Peyer's patch (tissue), 4 donors: ENCODE data around the gene SLC5A11. TPM values are rescaled to one million over a fixed set of nuclear protein-coding genes. Genes with fewer than 3 reads are reported as not detected.

ENCODE experiments used
- DNase-seq, 3 donors: peaks; one replicate each; pipeline ENCODE4 v3.0.0-alpha.2; 2017 to 2019
- H3K27ac ChIP-seq, 4 donors: fragments of 200-600 bp; sonication (generic); one replicate each; pipeline ENCODE4 v1.5.1; 2016 to 2019
- H3K27me3 ChIP-seq, 2 donors: fragments of 200-600 bp; sonication (generic); one replicate each; pipeline ENCODE4 v1.5.1; 2019
- H3K36me3 ChIP-seq, 3 donors: fragments of 200-600 bp; sonication (generic); one replicate each; pipeline ENCODE4 v1.5.1; 2016 to 2019
- H3K4me1 ChIP-seq, 4 donors: fragments of 200-600 bp; sonication (generic); one replicate each; pipeline ENCODE4 v1.5.1; 2016 to 2019
- H3K4me3 ChIP-seq, 4 donors: fragments of 200-600 bp; sonication (generic); 1 replicate in 3 of 4; 2 replicates in 1 of 4; pipeline ENCODE4 v1.5.1; 2016 to 2019; ENCODE audit warnings: mild to moderate bottlenecking in 1 of 4
- H3K9me3 ChIP-seq, 4 donors: fragments of 200-600 bp; sonication (generic); one replicate each; pipeline ENCODE4 v1.5.1; 2016 to 2019; ENCODE audit warnings: mild to moderate bottlenecking in 1 of 4
- CTCF ChIP-seq, 6 experiments: fragments of 450-650 bp in 4 of 6; fragments of 200-600 bp in 2 of 6; sonication (generic) in 1 of 6; IDR thresholded peaks; one replicate each; pipeline ENCODE4 v1.5.1; 2017 to 2019; ENCODE audit warnings: antibody characterized with exemption in 6 of 6, mild to moderate bottlenecking in 3 of 6, moderate library complexity in 1 of 6
- POLR2A ChIP-seq, 2 donors: fragments of 450-650 bp; IDR thresholded peaks; one replicate each; pipeline ENCODE4 v1.5.1; 2017; ENCODE audit warnings: antibody characterized with exemption in 2 of 2, mild to moderate bottlenecking in 2 of 2, moderate library complexity in 2 of 2
- total RNA-seq, 4 donors: library from RNA; depleted of rRNA; stranded (reverse); fragments of >200 nt; gene quantifications; one replicate each; pipeline ENCODE4 v1.1.0, GENCODE V29; 2016

The SLC5A11 gene
- total RNA-seq, 4 donors from 2014 or later: 1.7 to 138 (median 88.6) TPM

DNA sequence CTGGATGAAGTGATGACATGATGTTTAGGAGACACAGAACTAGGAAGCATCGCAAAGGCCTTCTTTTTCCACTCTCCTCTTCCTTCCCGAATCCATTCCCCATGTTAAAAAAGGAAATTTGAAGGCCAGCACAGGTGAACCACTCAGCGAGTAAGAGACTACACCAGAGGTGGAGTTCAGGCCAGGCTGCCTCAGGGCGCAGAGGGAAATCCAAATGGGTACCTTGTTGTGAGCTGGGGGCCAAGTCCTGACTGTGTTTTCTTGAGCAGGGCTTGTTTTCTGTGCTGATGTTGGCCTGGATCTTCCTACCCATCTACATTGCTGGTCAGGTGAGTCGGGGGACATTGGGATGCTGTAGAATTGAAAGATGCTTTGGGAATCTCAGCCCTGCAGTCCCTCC is 26.1 kb downstream of the SLC5A11 start:
- no peak for DNase-seq
- H3K27ac ChIP-seq: no peak overlapping the region
- no peaks in the 10 kb centered on the region for H3K27me3 ChIP-seq
- H3K36me3 ChIP-seq: peaks cover 0 to 9% (median 0%) of the 10 kb centered on the region in 3 donors
- no peaks in the 10 kb centered on the region for H3K9me3 ChIP-seq
- TF ChIP-seq POLR2A (IDR thresholded peaks at IDR 0.05): no peak
- no peak for TF ChIP-seq CTCF (IDR thresholded peaks at IDR 0.05)
- H3K4me1 ChIP-seq: peaks cover 0 to 13% (median 0%) of the 10 kb centered on the region in 4 donors
- no peak overlapping the region for H3K4me3 ChIP-seq

DNA sequence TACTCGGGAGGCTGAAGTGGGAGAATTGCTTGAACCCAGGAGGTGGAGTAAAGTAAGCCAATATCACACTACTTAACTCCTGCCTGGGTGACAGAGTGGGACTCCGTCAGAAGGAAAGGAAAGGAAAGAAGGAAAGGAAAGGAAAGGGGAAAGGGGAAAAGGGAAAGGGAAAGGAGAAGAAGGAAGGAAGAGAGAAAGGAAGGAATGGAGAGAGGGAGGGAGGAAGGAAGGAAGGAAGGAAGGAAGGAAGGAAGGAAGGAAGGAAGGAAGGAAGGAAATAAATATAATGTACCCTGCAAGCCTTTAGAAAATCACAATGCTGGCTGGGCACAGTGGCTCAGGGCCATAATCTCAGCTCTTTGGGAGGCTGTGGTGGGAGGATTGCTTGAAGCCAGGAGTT is 27.3 kb downstream of the SLC5A11 start:
- H3K4me3 ChIP-seq: no peak overlapping the region
- no peaks in the 10 kb centered on the region for H3K9me3 ChIP-seq
- peaks cover 0 to 13% (median 0%) of the 10 kb centered on the region in 4 donors for H3K4me1 ChIP-seq
- no peaks in the 10 kb centered on the region for H3K27me3 ChIP-seq
- peaks cover 0 to 12% (median 0%) of the 10 kb centered on the region in 3 donors for H3K36me3 ChIP-seq
- no peak for DNase-seq
- H3K27ac ChIP-seq: no peak overlapping the region
- TF ChIP-seq CTCF (IDR thresholded peaks at IDR 0.05): no peak
- TF ChIP-seq POLR2A (IDR thresholded peaks at IDR 0.05): no peak

GRCh38 chr16:24875466-24875865 is 29.7 kb downstream of the SLC5A11 start:
- Histone ChIP-seq H3K4me3 (no peak overlapping the region), H3K9me3 (no peaks in the 10 kb centered on the region), H3K27ac (peak overlapping the region in 2 of 4 donors; percentile 45 to 59), H3K36me3 (peaks cover 0 to 17% (median 0%) of the 10 kb centered on the region in 3 donors), H3K27me3 (no peaks in the 10 kb centered on the region), H3K4me1 (peaks cover 0 to 13% (median 0%) of the 10 kb centered on the region in 4 donors)
- TF ChIP-seq POLR2A (IDR thresholded peaks at IDR 0.05): no peak
- no peak for TF ChIP-seq CTCF (IDR thresholded peaks at IDR 0.05)
- no peak for DNase-seq

- DNase-seq: peak in 2 of 3 donors; percentile 77 to 81
- H3K36me3 ChIP-seq: peaks cover 0 to 17% (median 0%) of the 10 kb centered on the region in 3 donors
Observed at GRCh38 chr16:24876231-24876630, 30.5 kb downstream of the SLC5A11 start.

GRCh38 chr16:24879684-24880083 is 33.9 kb downstream of the SLC5A11 start:
- H3K4me3 ChIP-seq: no peak overlapping the region
- DNase-seq: no peak
- peaks cover 0 to 13% (median 0%) of the 10 kb centered on the region in 4 donors for H3K4me1 ChIP-seq
- no peaks in the 10 kb centered on the region for H3K27me3 ChIP-seq
- H3K9me3 ChIP-seq: no peaks in the 10 kb centered on the region
- no peak for TF ChIP-seq CTCF (IDR thresholded peaks at IDR 0.05)
- no peak for TF ChIP-seq POLR2A (IDR thresholded peaks at IDR 0.05)
- no peak overlapping the region for H3K27ac ChIP-seq
- peaks cover 0 to 8% (median 0%) of the 10 kb centered on the region in 3 donors for H3K36me3 ChIP-seq

More at GRCh38 chr16:24876231-24876630, 30.5 kb downstream of the SLC5A11 start:
- H3K4me3 ChIP-seq: no peak overlapping the region
- H3K27me3 ChIP-seq: no peaks in the 10 kb centered on the region
- H3K27ac ChIP-seq: peak overlapping the region in 1 of 4 donors; percentile 45
- TF ChIP-seq POLR2A (IDR thresholded peaks at IDR 0.05) (no peak), CTCF (IDR thresholded peaks at IDR 0.05) (no peak)
- peaks cover 0 to 13% (median 0%) of the 10 kb centered on the region in 4 donors for H3K4me1 ChIP-seq
- no peaks in the 10 kb centered on the region for H3K9me3 ChIP-seq
